NT2/D1 (cell line): ENCODE data around the gene KLF15.
A peak's percentile ranks its signal among the peaks of the same experiment; 100 is the strongest.
"Not testable (repeated sequence)": the region's sequence is repeated elsewhere in the genome, so short reads cannot be mapped to it uniquely, and the experiment has no call there.

ENCODE experiments used
- DNase-seq: peaks from one replicate; pipeline ENCODE4 v3.0.0-alpha.2; 2011; ENCODE audit warnings: low read depth, low spot score
- H3K27me3 ChIP-seq: 2 replicates; pipeline ENCODE4 v1.6.0; 2011; ENCODE audit warnings: mild to moderate bottlenecking; ENCODE audit not compliant: insufficient read length, insufficient read depth
- H3K36me3 ChIP-seq: 2 replicates; pipeline ENCODE4 v1.6.1; 2011; ENCODE audit warnings: mild to moderate bottlenecking, low read length, mixed read lengths; ENCODE audit not compliant: insufficient read depth, insufficient read length
- H3K4me1 ChIP-seq: 2 replicates; pipeline ENCODE4 v1.5.1; 2011; ENCODE audit not compliant: insufficient read depth, insufficient read length
- H3K4me3 ChIP-seq: 2 replicates; pipeline ENCODE4 v1.5.1; 2011; ENCODE audit warnings: low read depth; ENCODE audit not compliant: insufficient read length
- H3K9ac ChIP-seq: 2 replicates; pipeline ENCODE4 v1.6.0; 2011; ENCODE audit warnings: low read depth; ENCODE audit not compliant: insufficient read length
- H3K9me3 ChIP-seq: 2 replicates; pipeline ENCODE4 v1.5.1; 2011; ENCODE audit warnings: mild to moderate bottlenecking, low read length; ENCODE audit not compliant: insufficient read depth
- SUZ12 ChIP-seq: IDR thresholded peaks from 2 replicates; pipeline ENCODE4 v1.6.1; 2011; ENCODE audit not compliant: insufficient read length, insufficient read depth; ENCODE audit errors: extremely low read depth
- YY1 ChIP-seq: IDR thresholded peaks from 2 replicates; pipeline ENCODE4 v1.6.1; 2011; ENCODE audit not compliant: insufficient read length, insufficient read depth
- ZNF274 ChIP-seq: IDR thresholded peaks from 2 replicates; pipeline ENCODE4 v1.6.1; 2011; ENCODE audit warnings: mild to moderate bottlenecking, low read depth, low read length

KLF15 gene

GRCh38 chr3:126340081-126340511, 17.1 kb downstream of the KLF15 start:
- Histone ChIP-seq H3K9me3 (no peaks in the 10 kb centered on the region), H3K4me3 (no peak overlapping the region)

GRCh38 chr3:126339466-126339865, 17.7 kb downstream of the KLF15 start:
- H3K27me3 ChIP-seq: no peaks in the 10 kb centered on the region
- TF ChIP-seq SUZ12 (no peak), ZNF274 (no peak), YY1 (no peak)
- H3K36me3 ChIP-seq: no peaks in the 10 kb centered on the region
- H3K4me1 ChIP-seq: peaks cover 2% of the 10 kb centered on the region
- H3K4me3 ChIP-seq: no peak overlapping the region
- no peaks in the 10 kb centered on the region for H3K9me3 ChIP-seq
- no peak for DNase-seq
- H3K9ac ChIP-seq: no peak overlapping the region

More at GRCh38 chr3:126340081-126340511, 17.1 kb downstream of the KLF15 start:
- TF ChIP-seq YY1: no peak
- no peak for TF ChIP-seq SUZ12
- TF ChIP-seq ZNF274: no peak
- H3K27me3 ChIP-seq: no peaks in the 10 kb centered on the region
- no peaks in the 10 kb centered on the region for H3K36me3 ChIP-seq
- DNase-seq: no peak
- H3K4me1 ChIP-seq: peaks cover 2% of the 10 kb centered on the region
- no peak overlapping the region for H3K9ac ChIP-seq

GRCh38 chr3:126338790-126339288, 18.4 kb downstream of the KLF15 start:
- Histone ChIP-seq H3K9ac (no peak overlapping the region), H3K4me3 (no peak overlapping the region), H3K4me1 (peaks cover 2% of the 10 kb centered on the region), H3K9me3 (no peaks in the 10 kb centered on the region), H3K36me3 (no peaks in the 10 kb centered on the region), H3K27me3 (no peaks in the 10 kb centered on the region)
- DNase-seq: no peak
- TF ChIP-seq ZNF274: no peak
- TF ChIP-seq YY1: no peak
- no peak for TF ChIP-seq SUZ12

GRCh38 chr3:126337980-126338651, 19.1 kb downstream of the KLF15 start:
- Histone ChIP-seq H3K9ac (no peak overlapping the region), H3K36me3 (no peaks in the 10 kb centered on the region), H3K27me3 (no peaks in the 10 kb centered on the region), H3K4me3 (no peak overlapping the region), H3K9me3 (no peaks in the 10 kb centered on the region), H3K4me1 (peaks cover 2% of the 10 kb centered on the region)
- TF ChIP-seq SUZ12: no peak
- TF ChIP-seq ZNF274: no peak
- TF ChIP-seq YY1: no peak
- DNase-seq: no peak

GRCh38 chr3:126331812-126332336, 25.3 kb downstream of the KLF15 start:
- H3K27me3 ChIP-seq, H3K4me3 ChIP-seq, H3K36me3 ChIP-seq, H3K9ac ChIP-seq, H3K4me1 ChIP-seq: not testable (repeated sequence)
- DNase-seq: peak; percentile 28
- H3K9me3 ChIP-seq: peaks cover 38% of the 10 kb centered on the region

GRCh38 chr3:126329927-126330725, 27.1 kb downstream of the KLF15 start:
- no peak for DNase-seq
- H3K36me3 ChIP-seq: no peaks in the 10 kb centered on the region
- TF ChIP-seq YY1 (no peak), ZNF274 (no peak), SUZ12 (no peak)

GRCh38 chr3:126326629-126327028, 30.6 kb downstream of the KLF15 start:
- H3K36me3 ChIP-seq: no peaks in the 10 kb centered on the region
- TF ChIP-seq YY1 (no peak), SUZ12 (no peak), ZNF274 (no peak)
- DNase-seq: no peak

More at GRCh38 chr3:126329927-126330725, 27.1 kb downstream of the KLF15 start:
- no peaks in the 10 kb centered on the region for H3K27me3 ChIP-seq
- H3K4me3 ChIP-seq: no peak overlapping the region
- H3K9me3 ChIP-seq: peaks cover 44% of the 10 kb centered on the region
- H3K4me1 ChIP-seq: no peaks in the 10 kb centered on the region
- H3K9ac ChIP-seq: no peak overlapping the region

More at GRCh38 chr3:126326629-126327028, 30.6 kb downstream of the KLF15 start:
- H3K27me3 ChIP-seq: no peaks in the 10 kb centered on the region
- no peak overlapping the region for H3K9ac ChIP-seq
- no peak overlapping the region for H3K4me3 ChIP-seq
- H3K9me3 ChIP-seq: peaks cover 44% of the 10 kb centered on the region
- no peaks in the 10 kb centered on the region for H3K4me1 ChIP-seq
